Endothelial cell of umbilical vein (primary cell): ENCODE measurements around the gene TPH2. TPM values are rescaled to one million over a fixed set of nuclear protein-coding genes. Genes with fewer than 3 reads are reported as not detected.

Source experiments
- BruUV-seq: library from RNA; stranded (reverse); fragments of 400-500 nt; replicated peaks from 2 replicates; lab custom pipeline; 2021; lab: Mats Ljungman, UMichigan
- CTCF ChIA-PET: fragments of 300-600, 350-600 bp; sonication (Branson Sonifier 250); formaldehyde crosslinking; loops from one replicate; lab custom pipeline; 2021; ENCODE audit warnings: antibody characterized with exemption, inconsistent platforms; lab: Charles Lee
- POLR2A ChIA-PET: fragments of 300-600, 350-600 bp; sonication (Branson Sonifier 250); formaldehyde crosslinking; loops from one replicate; lab custom pipeline; 2021; ENCODE audit warnings: antibody characterized with exemption, inconsistent platforms; lab: Charles Lee
- DNase-seq: peaks from one replicate; pipeline ENCODE4 v3.0.0-alpha.2; 2011; ENCODE audit warnings: low read depth, low spot score
- FAIRE-seq: peaks from 2 replicates; lab custom pipeline; 2011; peaks lifted over from hg19 to GRCh38; lab: Jason Lieb, UNC
- H2AFZ ChIP-seq: 2 replicates; pipeline ENCODE4 v1.6.0; 2012; ENCODE audit warnings: low read depth, low read length, control low read depth, inconsistent platforms
- H3K27ac ChIP-seq: 2 replicates; pipeline ENCODE4 v1.5.1; 2011; ENCODE audit warnings: low read depth, mild to moderate bottlenecking, control low read depth, low read length, moderate library complexity; ENCODE audit not compliant: insufficient read depth
- H3K27me3 ChIP-seq, 2 experiments: 2 replicates each; pipeline versions ENCODE4 v1.6.0 to v1.6.1; 2011; ENCODE audit warnings: low read length in 2 of 2, mixed read lengths in 1 of 2; ENCODE audit not compliant: control insufficient read depth in 2 of 2, insufficient read depth in 2 of 2
- H3K36me3 ChIP-seq, 2 experiments: 2 replicates in 1 of 2; 3 replicates in 1 of 2; pipeline ENCODE4 v1.5.1; 2011; ENCODE audit warnings: low read length in 2 of 2, mild to moderate bottlenecking in 1 of 2, moderate library complexity in 1 of 2; ENCODE audit not compliant: control insufficient read depth in 2 of 2, insufficient read depth in 2 of 2; ENCODE audit errors: extremely low read depth in 1 of 2
- H3K4me1 ChIP-seq: 3 replicates; pipeline ENCODE4 v1.5.1; 2011; ENCODE audit warnings: mild to moderate bottlenecking, low read length; ENCODE audit not compliant: control insufficient read depth, insufficient read depth; ENCODE audit errors: extremely low read depth
- H3K4me2 ChIP-seq: 2 replicates; pipeline ENCODE4 v1.6.1; 2011; ENCODE audit warnings: low read length, control low read depth, mixed read lengths; ENCODE audit not compliant: insufficient read depth
- H3K4me3 ChIP-seq, 3 experiments: fragments of 200-600 bp in 1 of 3; sonication (generic), shearing (Covaris generic) in 1 of 3; replicated peaks in 1 of 3; 2 replicates each; pipeline ENCODE4 v1.5.1; 2011 to 2016; ENCODE audit warnings: control low read depth in 3 of 3, low read length in 3 of 3, mild to moderate bottlenecking in 2 of 3, inconsistent platforms in 1 of 3, low read depth in 1 of 3, moderate library complexity in 1 of 3; ENCODE audit not compliant: insufficient read depth in 1 of 3
- H3K79me2 ChIP-seq: 2 replicates; pipeline ENCODE4 v1.6.0; 2012; ENCODE audit warnings: low read length, inconsistent platforms; ENCODE audit not compliant: control insufficient read depth, insufficient read depth
- H3K9ac ChIP-seq: replicated peaks from 2 replicates; pipeline ENCODE3; 2011; ENCODE audit warnings: low read length, control low read depth; ENCODE audit not compliant: insufficient read depth; ENCODE audit errors: extremely low read depth
- H3K9me1 ChIP-seq: replicated peaks from 3 replicates; pipeline ENCODE4 v1.6.0; 2011; ENCODE audit warnings: mild to moderate bottlenecking, low read length; ENCODE audit not compliant: control insufficient read depth, insufficient read depth; ENCODE audit errors: extremely low read depth
- H3K9me3 ChIP-seq: replicated peaks from 2 replicates; pipeline ENCODE4 v1.5.1; 2012; ENCODE audit warnings: low read length, inconsistent platforms; ENCODE audit not compliant: control insufficient read depth, insufficient read depth
- H4K20me1 ChIP-seq: replicated peaks from 2 replicates; pipeline ENCODE3; 2011; ENCODE audit warnings: mild to moderate bottlenecking, low read length; ENCODE audit not compliant: control insufficient read depth, insufficient read depth; ENCODE audit errors: extremely low read depth
- CTCF ChIP-seq, 2 donors: IDR thresholded peaks; 1 replicate in 1 of 2; 2 replicates in 1 of 2; pipeline ENCODE4 v1.5.1; 2011; ENCODE audit warnings: low read length in 2 of 2, mild to moderate bottlenecking in 2 of 2, moderate library complexity in 2 of 2, control low read depth in 1 of 2, inconsistent platforms in 1 of 2, low read depth in 1 of 2; ENCODE audit not compliant: insufficient read depth in 1 of 2; ENCODE audit errors: extremely low read depth in 1 of 2
- EZH2 ChIP-seq: IDR thresholded peaks from 2 replicates; pipeline ENCODE4 v1.6.1; 2012; ENCODE audit warnings: borderline replicate concordance, low read depth, mild to moderate bottlenecking, moderate library complexity, low read length, inconsistent platforms; ENCODE audit not compliant: severe bottlenecking
- FOS ChIP-seq: IDR thresholded peaks from 2 replicates; pipeline ENCODE4 v1.6.1; 2011; ENCODE audit warnings: mild to moderate bottlenecking, low read length, moderate library complexity, borderline replicate concordance; ENCODE audit not compliant: insufficient read depth
- GATA2 ChIP-seq: IDR thresholded peaks from 2 replicates; pipeline ENCODE4 v1.7.0; 2011; ENCODE audit warnings: low read depth, mild to moderate bottlenecking, moderate library complexity, mixed read lengths, low read length; ENCODE audit not compliant: insufficient read length, insufficient read depth
- JUN ChIP-seq: IDR thresholded peaks from 2 replicates; pipeline ENCODE4 v1.6.1; 2011; ENCODE audit warnings: borderline replicate concordance, low read depth; ENCODE audit not compliant: insufficient read length, insufficient read depth
- MAX ChIP-seq: IDR thresholded peaks from 2 replicates; pipeline ENCODE4 v1.6.1; 2011; ENCODE audit not compliant: insufficient read depth, insufficient read length
- MYC ChIP-seq: IDR thresholded peaks from one replicate; pipeline ENCODE4 v1.6.1; 2011; ENCODE audit warnings: mild to moderate bottlenecking, low read depth, low read length
- POLR2A ChIP-seq: IDR thresholded peaks from 2 replicates; pipeline ENCODE4 v1.6.1; 2012; ENCODE audit warnings: low read depth, mild to moderate bottlenecking, control low read depth, low read length
- POLR2AphosphoS5 ChIP-seq: IDR thresholded peaks from 2 replicates; pipeline ENCODE4 v1.6.1; 2012; ENCODE audit warnings: low read depth, mild to moderate bottlenecking, control low read depth, low read length, moderate library complexity; ENCODE audit not compliant: insufficient read depth
- dilution Hi-C: fragments of 300-500 bp; cut with MboI; formaldehyde crosslinking; loops from one replicate; pipeline ENCODE4 v1.15.0; 2019; ENCODE audit warnings: low sequenced_read_pairs; ENCODE audit not compliant: extremely low pct_ligation_motif_present
- intact Hi-C: fragments of 100-400 bp; cut with micrococcal nuclease; formaldehyde crosslinking; loops from one replicate; pipeline ENCODE4 v1.10.0; 2022
- polyA plus RNA-seq, 4 experiments: library from polyadenylated mRNA; depleted of rRNA in 3 of 4; stranded (reverse) in 3 of 4; unstranded in 1 of 4; fragments of >200 nt; gene quantifications; 2 replicates each; pipeline versions ENCODE4 v1.2.1 to v1.2.3, GENCODE V29; 2011 to 2012; ENCODE audit warnings: missing spikeins in 1 of 4
- total RNA-seq: library from RNA; stranded (reverse); gene quantifications from 2 replicates; pipeline ENCODE4 v1.2.3, GENCODE V29; 2021

TPH2 gene
- total and polyA plus RNA-seq, 2 donors (not counting 3 experiments of a cell fraction or from before 2014, with no cell fraction given): not detected

- intact Hi-C loops (no loop called here), dilution Hi-C loops (no loop called here)
- Histone ChIP-seq H3K27me3 (no peaks in the 10 kb centered on the region), H3K9me3 (no peaks in the 10 kb centered on the region), H3K4me1 (no peaks in the 10 kb centered on the region), H3K79me2 (no peaks in the 10 kb centered on the region), H3K9me1 (no peaks in the 10 kb centered on the region), H3K4me2 (no peak overlapping the region), H3K4me3 (no peak overlapping the region), H3K36me3 (no peaks in the 10 kb centered on the region), H2AFZ (no peak overlapping the region), H3K9ac (no peak overlapping the region), H4K20me1 (no peaks in the 10 kb centered on the region), H3K27ac (no peak overlapping the region)
- DNase-seq (no peak), FAIRE-seq (no peak)
- ChIA-PET POLR2A (no interaction called here), CTCF (no interaction called here)
- BruUV-seq: no TSS peak
- TF ChIP-seq CTCF (IDR thresholded peaks at IDR 0.05; ENCODE audit: extremely low read depth in 1 of 2, insufficient read depth in 1 of 2, low read depth in 1 of 2, low read length in 2 of 2) (no peak), GATA2 (no peak), POLR2A (no peak), EZH2 (no peak), POLR2AphosphoS5 (no peak), FOS (no peak), JUN (no peak), MYC (no peak), MAX (no peak)
Observed at GRCh38 chr12:72081777-72082176, 143.1 kb downstream of the TPH2 start.

Other genes starting within 250 kb of the TPH2 start
- 44.8 and 49.6 TPM in 2 replicates for gene RAB21, start 184.0 kb upstream of the TPH2 start, total RNA-seq
- 1.8 and 1.9 TPM in 2 replicates for gene RAB21, start 184.0 kb upstream of the TPH2 start, polyA plus RNA-seq
- 29.6 and 32.7 TPM in 2 replicates for gene TBC1D15, start 99.1 kb upstream of the TPH2 start, total RNA-seq
- 8.3 and 11.7 TPM in 2 replicates for gene TBC1D15, start 99.1 kb upstream of the TPH2 start, polyA plus RNA-seq